ENCODE measurements around the gene CNTN5. TPM values are rescaled to one million over a fixed set of nuclear protein-coding genes. Genes with fewer than 3 reads are reported as not detected.
"Not testable (repeated sequence)": the region's sequence is repeated elsewhere in the genome, so short reads cannot be mapped to it uniquely, and the experiment has no call there.

CNTN5 gene
- total RNA-seq, 2 donors from 2014 or later: 0.78 TPM; not detected in 1

DNA sequence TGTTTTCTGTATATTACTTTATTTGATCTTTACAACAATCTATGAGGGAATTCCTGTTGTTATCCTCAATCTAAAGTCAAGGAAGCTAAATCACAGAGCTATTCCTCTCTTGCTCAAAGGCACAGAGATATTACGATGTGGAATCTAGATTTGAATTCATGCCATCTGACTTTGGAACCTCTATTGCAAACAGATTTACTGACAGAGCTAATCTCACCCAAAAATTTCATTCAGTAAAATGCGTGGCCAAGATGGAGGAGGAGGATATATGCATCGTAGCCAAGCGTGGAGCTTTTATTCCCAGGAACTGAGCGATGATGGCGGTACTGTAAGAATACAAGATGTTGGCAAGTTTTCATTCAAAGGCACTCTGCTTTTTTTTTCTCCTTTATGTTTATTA lies 791.8 kb downstream of the CNTN5 start:
- WGBS, 2 donors: 81 to 92% methylated on average over 6 of the region's 6 CpGs
- Histone ChIP-seq H3K4me1 (no peaks in the 10 kb centered on the region), H3K36me3 (replicated peaks in 1 of 2; ENCODE audit: insufficient read depth in 1 of 2, low read depth in 2 of 2) (no peaks in the 10 kb centered on the region), H3K4me3 (no peak overlapping the region), H3K27me3 (no peaks in the 10 kb centered on the region), H3K27ac (no peak overlapping the region), H3K9me3 (no peaks in the 10 kb centered on the region)
- intact Hi-C loops (cut with DNase I): no loop called here
- no peak for TF ChIP-seq CTCF (IDR thresholded peaks at IDR 0.05)
- no peak for TF ChIP-seq POLR2A (IDR thresholded peaks at IDR 0.05)
- ATAC-seq (no peak), DNase-seq (no peak)

GRCh38 chr11:99814021-99814420 lies 793.3 kb downstream of the CNTN5 start:
- Histone ChIP-seq H3K4me3 (no peak overlapping the region), H3K9me3 (no peaks in the 10 kb centered on the region), H3K27me3 (no peaks in the 10 kb centered on the region), H3K27ac (no peak overlapping the region), H3K36me3 (replicated peaks in 1 of 2; ENCODE audit: insufficient read depth in 1 of 2, low read depth in 2 of 2) (no peaks in the 10 kb centered on the region), H3K4me1 (no peaks in the 10 kb centered on the region)
- no peak for DNase-seq
- intact Hi-C loops (cut with DNase I): no loop called here
- TF ChIP-seq CTCF (IDR thresholded peaks at IDR 0.05): no peak
- no peak for TF ChIP-seq POLR2A (IDR thresholded peaks at IDR 0.05)
- ATAC-seq: no peak
- 76 to 80% methylated on average over 1 of the region's 1 CpG for WGBS, 2 donors

DNA sequence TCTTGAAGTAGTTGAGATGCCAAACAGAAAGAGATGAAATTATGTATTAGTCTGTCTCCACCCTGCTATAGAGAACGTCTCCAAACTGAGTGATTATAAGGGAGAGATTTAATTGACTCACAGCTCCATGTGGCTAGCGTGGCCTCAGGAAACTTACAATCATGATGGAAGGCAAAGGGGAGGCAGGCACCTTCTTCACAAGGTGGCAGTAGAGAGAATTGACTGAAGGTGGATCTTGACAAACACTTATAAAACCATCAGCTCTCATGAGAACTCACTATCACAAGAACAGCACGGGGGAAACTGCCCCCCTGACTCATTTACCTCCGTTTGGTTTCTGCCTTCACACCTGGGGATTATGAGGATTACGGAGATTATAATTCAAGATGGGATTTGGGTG lies 794.0 kb downstream of the CNTN5 start:
- Histone ChIP-seq H3K4me1 (no peaks in the 10 kb centered on the region), H3K9me3 (no peaks in the 10 kb centered on the region), H3K27ac (no peak overlapping the region), H3K4me3 (no peak overlapping the region), H3K36me3 (replicated peaks in 1 of 2; ENCODE audit: insufficient read depth in 1 of 2, low read depth in 2 of 2) (no peaks in the 10 kb centered on the region), H3K27me3 (no peaks in the 10 kb centered on the region)
- DNase-seq: no peak
- no peak for ATAC-seq
- 50 to 58% methylated on average over 5 of the region's 5 CpGs for WGBS, 2 donors
- intact Hi-C loops (cut with DNase I): no loop called here
- no peak for TF ChIP-seq POLR2A (IDR thresholded peaks at IDR 0.05)
- no peak for TF ChIP-seq CTCF (IDR thresholded peaks at IDR 0.05)

- no peak for TF ChIP-seq CTCF (IDR thresholded peaks at IDR 0.05)
- Histone ChIP-seq H3K9me3 (no peaks in the 10 kb centered on the region), H3K27ac (no peak overlapping the region), H3K27me3 (no peaks in the 10 kb centered on the region), H3K4me3 (no peak overlapping the region), H3K36me3 (replicated peaks in 1 of 2; ENCODE audit: insufficient read depth in 1 of 2, low read depth in 2 of 2) (no peaks in the 10 kb centered on the region), H3K4me1 (no peaks in the 10 kb centered on the region)
- intact Hi-C loops (cut with DNase I): no loop called here
- ATAC-seq (no peak), DNase-seq (no peak)
Observed at GRCh38 chr11:99818991-99819390, 798.2 kb downstream of the CNTN5 start.

- no peak overlapping the region for H3K27ac ChIP-seq
- no peak overlapping the region for H3K4me3 ChIP-seq
- no peaks in the 10 kb centered on the region for H3K27me3 ChIP-seq
- H3K36me3 ChIP-seq (replicated peaks in 1 of 2; ENCODE audit: insufficient read depth in 1 of 2, low read depth in 2 of 2): no peaks in the 10 kb centered on the region
- intact Hi-C loops (cut with DNase I): no loop called here
- no peaks in the 10 kb centered on the region for H3K4me1 ChIP-seq
- no peak for DNase-seq
- 72 to 75% methylated on average over 6 of the region's 6 CpGs for WGBS, 2 donors
- no peak for ATAC-seq
- H3K9me3 ChIP-seq: no peaks in the 10 kb centered on the region
- TF ChIP-seq POLR2A (IDR thresholded peaks at IDR 0.05) (no peak), CTCF (IDR thresholded peaks at IDR 0.05) (no peak)
Observed at GRCh38 chr11:99822846-99823565, 802.3 kb downstream of the CNTN5 start.

DNA sequence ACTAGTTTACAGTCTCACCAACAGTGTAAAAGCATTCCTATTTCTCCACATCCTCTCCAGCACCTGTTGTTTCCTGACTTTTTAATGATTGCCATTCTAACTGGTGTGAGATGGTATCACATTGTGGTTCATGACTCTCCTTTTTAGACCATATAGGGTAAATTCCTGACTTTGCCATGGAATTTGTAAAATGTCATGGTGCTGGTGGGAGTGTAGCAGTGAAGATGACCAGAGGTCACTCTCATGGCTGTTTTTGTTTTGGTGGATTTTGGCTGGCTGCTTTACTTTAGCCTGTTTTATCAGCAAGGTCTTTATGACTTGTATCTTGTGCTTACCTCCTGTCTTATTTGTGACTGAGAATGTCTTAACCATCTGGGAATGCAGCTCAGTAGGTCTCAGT lies 816.0 kb downstream of the CNTN5 start:
- H3K4me3 ChIP-seq; H3K4me1 ChIP-seq; H3K36me3 ChIP-seq (replicated peaks in 1 of 2; ENCODE audit: insufficient read depth in 1 of 2, low read depth in 2 of 2); H3K27me3 ChIP-seq; intact Hi-C loops (cut with DNase I); H3K27ac ChIP-seq; ATAC-seq; H3K9me3 ChIP-seq; DNase-seq: not testable (repeated sequence)
